Measurements from ENCODE around the gene RTN4IP1.
"Not testable (repeated sequence)": the region's sequence is repeated elsewhere in the genome, so short reads cannot be mapped to it uniquely, and the experiment has no call there.

The RTN4IP1 gene

DNA sequence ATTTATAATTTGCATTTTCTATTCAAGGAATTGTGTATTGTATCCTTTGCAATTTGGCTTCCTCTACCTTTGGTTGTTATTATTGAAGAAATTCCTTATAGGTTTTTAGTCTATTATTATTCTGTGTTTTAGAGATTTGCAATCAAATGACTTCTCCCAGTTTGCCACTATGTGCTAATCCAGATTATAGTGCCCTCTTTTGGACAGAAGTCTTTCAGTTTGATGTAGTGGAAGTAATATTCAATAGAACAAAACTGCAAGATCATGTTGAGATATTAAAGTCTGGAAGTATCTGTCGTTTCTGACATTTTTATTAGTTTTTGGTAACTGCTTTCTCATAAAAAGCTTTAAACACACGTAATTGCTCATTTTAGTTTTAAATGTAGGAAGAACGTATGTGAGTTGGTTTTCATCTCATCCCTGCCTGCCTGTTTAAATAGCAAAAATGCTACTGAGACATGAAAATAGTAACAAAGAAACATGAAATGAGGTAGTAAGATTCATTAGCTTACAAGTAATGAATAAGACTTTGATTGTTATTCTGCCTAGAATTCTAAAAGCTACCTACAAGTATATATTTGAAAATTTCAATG is 72.8 kb downstream of the RTN4IP1 start:
- no peak overlapping the region for H3K27ac ChIP-seq
- no peak for TF ChIP-seq ZFX (IDR thresholded peaks at IDR 0.05)
- TF ChIP-seq, protein P1, sequence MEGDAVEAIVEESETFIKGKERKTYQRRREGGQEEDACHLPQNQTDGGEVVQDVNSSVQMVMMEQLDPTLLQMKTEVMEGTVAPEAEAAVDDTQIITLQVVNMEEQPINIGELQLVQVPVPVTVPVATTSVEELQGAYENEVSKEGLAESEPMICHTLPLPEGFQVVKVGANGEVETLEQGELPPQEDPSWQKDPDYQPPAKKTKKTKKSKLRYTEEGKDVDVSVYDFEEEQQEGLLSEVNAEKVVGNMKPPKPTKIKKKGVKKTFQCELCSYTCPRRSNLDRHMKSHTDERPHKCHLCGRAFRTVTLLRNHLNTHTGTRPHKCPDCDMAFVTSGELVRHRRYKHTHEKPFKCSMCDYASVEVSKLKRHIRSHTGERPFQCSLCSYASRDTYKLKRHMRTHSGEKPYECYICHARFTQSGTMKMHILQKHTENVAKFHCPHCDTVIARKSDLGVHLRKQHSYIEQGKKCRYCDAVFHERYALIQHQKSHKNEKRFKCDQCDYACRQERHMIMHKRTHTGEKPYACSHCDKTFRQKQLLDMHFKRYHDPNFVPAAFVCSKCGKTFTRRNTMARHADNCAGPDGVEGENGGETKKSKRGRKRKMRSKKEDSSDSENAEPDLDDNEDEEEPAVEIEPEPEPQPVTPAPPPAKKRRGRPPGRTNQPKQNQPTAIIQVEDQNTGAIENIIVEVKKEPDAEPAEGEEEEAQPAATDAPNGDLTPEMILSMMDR (conservative IDR thresholded peaks at IDR 0.05): peak; percentile 56

DNA sequence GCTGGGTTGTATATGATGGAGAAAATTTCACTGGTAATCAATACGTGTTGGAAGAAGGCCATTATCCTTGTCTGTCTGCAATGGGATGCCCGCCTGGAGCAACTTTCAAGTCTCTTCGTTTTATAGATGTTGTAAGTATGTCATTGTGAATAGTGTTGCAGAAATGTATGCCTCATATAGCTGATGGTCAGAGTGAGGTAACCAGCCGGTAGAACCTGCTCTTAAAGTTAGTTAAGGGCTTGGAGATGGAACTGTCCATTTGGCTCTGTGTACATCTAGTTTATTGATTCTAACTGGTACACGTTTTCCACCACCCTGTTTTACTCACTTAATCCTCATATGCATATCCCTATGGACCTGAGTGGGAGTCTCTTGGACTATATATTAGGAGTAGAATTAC is 73.5 kb downstream of the RTN4IP1 start:
- H3K27ac ChIP-seq: no peak overlapping the region
- TF ChIP-seq, protein P1 (conservative IDR thresholded peaks at IDR 0.05): no peak
- TF ChIP-seq ZFX (IDR thresholded peaks at IDR 0.05): no peak

DNA sequence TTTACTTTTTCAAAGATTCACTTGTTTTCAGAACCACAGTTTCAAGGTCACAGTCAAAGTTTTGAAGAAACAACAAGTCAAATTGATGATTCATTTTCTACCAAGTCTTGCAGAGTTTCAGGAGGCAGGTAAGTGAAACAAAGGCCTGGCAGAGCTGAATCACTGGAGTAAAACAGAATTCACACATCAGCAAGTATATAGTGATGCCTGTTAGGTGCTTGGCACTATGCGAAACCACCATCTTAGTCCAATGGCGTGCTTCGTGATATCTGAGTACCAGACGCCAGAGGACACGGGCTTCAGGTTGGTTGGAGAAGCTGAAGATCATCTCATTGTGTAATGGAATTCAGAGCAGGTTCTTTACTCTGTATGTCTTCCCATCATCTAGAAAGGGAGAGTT is 75.9 kb downstream of the RTN4IP1 start:
- H3K27ac ChIP-seq: no peak overlapping the region

DNA sequence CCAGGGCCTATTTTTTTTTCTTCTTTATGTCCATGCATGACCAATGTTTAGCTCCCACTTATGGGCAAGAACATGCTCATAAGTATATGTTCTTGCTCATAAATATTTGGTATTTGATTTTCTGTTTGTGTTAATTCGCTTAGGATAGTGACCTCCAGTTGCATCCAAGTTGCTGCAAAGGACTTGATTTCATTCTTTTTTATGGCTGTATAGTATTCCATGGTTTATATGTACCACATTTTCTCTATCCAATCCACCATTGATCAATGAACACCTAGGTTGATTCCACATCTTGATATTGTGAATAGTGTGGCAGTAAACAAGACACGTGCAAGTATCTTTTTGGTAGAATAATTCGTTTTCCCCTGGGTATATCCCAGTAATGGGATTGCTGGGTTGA is 78.1 kb downstream of the RTN4IP1 start:
- no peak for TF ChIP-seq ZFX (IDR thresholded peaks at IDR 0.05)
- TF ChIP-seq, protein P1 (conservative IDR thresholded peaks at IDR 0.05): no peak

More for the DNA sequence above, 75.9 kb downstream of the RTN4IP1 start:
- TF ChIP-seq, protein P1 (conservative IDR thresholded peaks at IDR 0.05): no peak
- TF ChIP-seq ZFX (IDR thresholded peaks at IDR 0.05): no peak

DNA sequence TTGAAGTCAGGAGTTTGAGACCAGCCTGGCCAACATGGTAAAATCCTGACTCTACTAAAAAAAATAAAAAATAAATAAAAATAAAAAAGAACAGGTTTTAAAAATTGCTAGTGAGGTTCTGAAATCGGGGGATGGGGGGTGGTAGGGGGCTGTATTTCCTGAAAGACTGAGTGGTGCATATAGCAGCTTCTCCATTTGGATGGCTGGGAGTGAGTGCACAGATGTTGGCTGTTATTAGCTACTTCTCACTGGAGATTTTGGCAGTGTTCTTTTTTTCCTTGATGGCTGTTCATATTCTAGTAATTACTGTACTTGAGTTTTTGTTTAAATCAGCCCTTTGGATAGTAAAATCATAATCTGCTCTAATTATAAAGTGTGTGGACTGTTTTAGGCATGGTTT is 79.8 kb downstream of the RTN4IP1 start:
- no peak for TF ChIP-seq ZFX (IDR thresholded peaks at IDR 0.05)
- TF ChIP-seq, protein P1 (conservative IDR thresholded peaks at IDR 0.05): no peak
- no peak overlapping the region for H3K27ac ChIP-seq

More for the DNA sequence above, 78.1 kb downstream of the RTN4IP1 start:
- no peak overlapping the region for H3K27ac ChIP-seq

DNA sequence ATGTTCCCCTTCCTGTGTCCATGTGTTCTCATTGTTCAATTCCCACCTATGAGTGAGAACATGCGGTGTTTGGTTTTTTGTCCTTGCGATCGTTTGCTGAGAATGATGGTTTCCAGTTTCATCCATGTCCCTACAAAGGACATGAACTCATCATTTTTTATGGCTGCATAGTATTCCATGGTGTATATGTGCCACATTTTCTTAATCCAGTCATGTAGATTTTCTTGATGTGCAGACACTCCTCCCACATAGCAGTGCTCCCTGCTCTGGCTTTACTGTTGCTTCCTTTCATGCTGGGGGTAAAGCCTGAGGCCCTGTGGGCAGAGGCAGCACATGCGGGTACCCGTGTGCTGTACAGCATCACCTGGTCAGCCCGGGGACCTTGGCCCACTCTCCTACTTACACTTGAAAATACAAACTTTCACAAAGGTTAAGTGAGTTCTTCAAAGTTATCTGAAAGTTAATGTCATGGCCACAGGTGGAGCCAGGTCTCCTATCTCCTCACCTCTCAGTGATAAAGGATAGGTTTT is 80.3 kb downstream of the RTN4IP1 start:
- not testable (repeated sequence) for H3K27ac ChIP-seq

DNA sequence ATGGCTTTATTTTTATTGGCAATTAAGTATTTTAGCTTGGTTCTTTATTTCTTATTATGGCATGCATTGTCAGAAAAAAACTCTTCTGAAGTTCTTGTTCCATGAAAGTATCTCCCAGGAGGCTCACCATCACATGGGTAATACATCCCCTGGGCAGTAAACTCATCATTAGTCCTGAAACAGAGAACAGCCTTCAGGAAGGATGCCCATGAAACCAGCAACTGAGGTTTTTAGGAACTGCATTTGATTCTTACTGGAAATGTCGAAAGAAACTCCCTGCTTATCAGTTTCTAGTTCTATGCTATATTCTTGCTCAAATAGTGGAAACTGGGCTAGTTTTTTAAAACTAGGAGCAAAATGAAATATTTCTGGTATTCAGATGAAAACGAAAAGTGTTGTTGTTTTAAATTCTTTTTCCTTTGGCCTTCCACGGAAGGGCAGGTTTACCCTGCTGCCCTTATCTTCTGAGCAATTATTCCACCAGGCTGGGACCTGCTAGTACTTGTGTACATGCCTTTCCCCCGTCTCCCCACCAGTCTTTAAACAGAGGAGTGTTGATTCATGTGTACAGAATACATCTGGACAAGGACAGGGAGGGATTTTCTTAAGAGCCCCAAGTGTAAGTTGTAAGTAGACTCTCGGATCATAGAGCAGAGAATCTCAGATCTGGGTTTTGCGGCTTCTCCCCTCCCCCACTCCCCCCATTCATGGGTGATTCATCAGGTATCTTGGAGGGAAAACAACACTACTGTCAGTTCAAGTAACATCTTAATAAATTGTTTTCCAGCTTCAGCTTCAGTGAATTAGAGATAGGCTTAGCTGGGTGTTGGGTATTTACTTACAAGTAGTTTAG is 81.5 kb downstream of the RTN4IP1 start:
- TF ChIP-seq ZFX (IDR thresholded peaks at IDR 0.05): no peak
- TF ChIP-seq, protein P1 (conservative IDR thresholded peaks at IDR 0.05): no peak
- no peak overlapping the region for H3K27ac ChIP-seq
